MM.1S (cell line): ENCODE results near the gene WDFY4.

Source experiments
- EZH2 ChIP-seq: fragments of 300-600 bp; sonication (generic); optimal IDR thresholded peaks from 2 replicates; pipeline ENCODE3; 2017; ENCODE audit warnings: low read depth, mild to moderate bottlenecking, antibody characterized with exemption, low read length, mixed read lengths
- TF ChIP-seq, protein P1 (sequence below): fragments of 300-600 bp; sonication (generic); IDR thresholded peaks from 2 replicates; pipeline ENCODE4 v1.5.1; 2016; ENCODE audit warnings: antibody characterized with exemption, low read length, mixed read lengths

DNA sequence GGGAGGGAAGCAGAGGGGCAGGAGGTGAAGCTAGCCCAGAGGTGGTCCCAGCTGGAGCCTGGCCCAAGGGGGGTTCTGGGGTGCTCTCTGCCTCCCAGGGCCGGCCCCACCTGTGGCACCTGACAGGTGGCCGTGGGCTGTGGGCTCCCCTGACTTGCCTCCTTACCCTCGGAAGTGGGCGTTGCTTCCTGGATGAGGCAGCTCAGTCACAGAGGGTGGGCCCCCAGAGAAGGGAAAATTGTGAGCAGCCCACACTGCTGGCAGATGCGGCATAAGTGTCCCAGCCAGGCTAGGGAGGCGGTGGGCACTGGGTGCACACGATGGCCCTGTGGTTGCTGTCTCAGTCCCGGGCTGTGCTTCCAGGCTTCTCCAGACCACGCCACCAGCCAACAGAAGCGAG, 136.0 kb downstream of the WDFY4 start:
- TF ChIP-seq, protein P1, sequence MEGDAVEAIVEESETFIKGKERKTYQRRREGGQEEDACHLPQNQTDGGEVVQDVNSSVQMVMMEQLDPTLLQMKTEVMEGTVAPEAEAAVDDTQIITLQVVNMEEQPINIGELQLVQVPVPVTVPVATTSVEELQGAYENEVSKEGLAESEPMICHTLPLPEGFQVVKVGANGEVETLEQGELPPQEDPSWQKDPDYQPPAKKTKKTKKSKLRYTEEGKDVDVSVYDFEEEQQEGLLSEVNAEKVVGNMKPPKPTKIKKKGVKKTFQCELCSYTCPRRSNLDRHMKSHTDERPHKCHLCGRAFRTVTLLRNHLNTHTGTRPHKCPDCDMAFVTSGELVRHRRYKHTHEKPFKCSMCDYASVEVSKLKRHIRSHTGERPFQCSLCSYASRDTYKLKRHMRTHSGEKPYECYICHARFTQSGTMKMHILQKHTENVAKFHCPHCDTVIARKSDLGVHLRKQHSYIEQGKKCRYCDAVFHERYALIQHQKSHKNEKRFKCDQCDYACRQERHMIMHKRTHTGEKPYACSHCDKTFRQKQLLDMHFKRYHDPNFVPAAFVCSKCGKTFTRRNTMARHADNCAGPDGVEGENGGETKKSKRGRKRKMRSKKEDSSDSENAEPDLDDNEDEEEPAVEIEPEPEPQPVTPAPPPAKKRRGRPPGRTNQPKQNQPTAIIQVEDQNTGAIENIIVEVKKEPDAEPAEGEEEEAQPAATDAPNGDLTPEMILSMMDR: no peak
- no peak for TF ChIP-seq EZH2
